Right ventricle myocardium inferior (tissue), 1 donor: ENCODE measurements around the gene CLPTM1. TPM values are rescaled to one million over a fixed set of nuclear protein-coding genes. Genes with fewer than 3 reads are reported as not detected.

Experiments used
- ATAC-seq: fragments of 200-7000 bp; cut with Tn5 transposase; one replicate; pipeline ENCODE4 v1.9.1; 2020; ENCODE audit warnings: mild to moderate bottlenecking, moderate library complexity
- DNase-seq: peaks from one replicate; pipeline ENCODE4 v3.0.0; 2021; ENCODE audit errors: missing footprints
- intact Hi-C: fragments of 100-400 bp; cut with DNase I; formaldehyde crosslinking; loops from one replicate; pipeline ENCODE4 v1.11.0; 2022
- total RNA-seq: library from RNA; stranded (reverse); fragmentation: NEBNext Ultra II Directional; extraction: Animal tissue kit (Norgen Biotek cat#: 25700); gene quantifications from one replicate; pipeline ENCODE4 v1.2.1, GENCODE V29; 2021
- donor health status: DM: no; HTN: yes; CAD: no; lungs with severe emphysema.

CLPTM1 gene
- total RNA-seq, 1 donor from 2014 or later = 90.1 TPM

- no peak for DNase-seq
- no peak for ATAC-seq
- intact Hi-C loops = loop anchor here (2.0 kb wide), 1 partner anchor 37 kb away; the partner anchor contains the start of gene RELB
Measured at GRCh38 chr19:45037393-45038169, 82.4 kb downstream of the CLPTM1 start.

DNA sequence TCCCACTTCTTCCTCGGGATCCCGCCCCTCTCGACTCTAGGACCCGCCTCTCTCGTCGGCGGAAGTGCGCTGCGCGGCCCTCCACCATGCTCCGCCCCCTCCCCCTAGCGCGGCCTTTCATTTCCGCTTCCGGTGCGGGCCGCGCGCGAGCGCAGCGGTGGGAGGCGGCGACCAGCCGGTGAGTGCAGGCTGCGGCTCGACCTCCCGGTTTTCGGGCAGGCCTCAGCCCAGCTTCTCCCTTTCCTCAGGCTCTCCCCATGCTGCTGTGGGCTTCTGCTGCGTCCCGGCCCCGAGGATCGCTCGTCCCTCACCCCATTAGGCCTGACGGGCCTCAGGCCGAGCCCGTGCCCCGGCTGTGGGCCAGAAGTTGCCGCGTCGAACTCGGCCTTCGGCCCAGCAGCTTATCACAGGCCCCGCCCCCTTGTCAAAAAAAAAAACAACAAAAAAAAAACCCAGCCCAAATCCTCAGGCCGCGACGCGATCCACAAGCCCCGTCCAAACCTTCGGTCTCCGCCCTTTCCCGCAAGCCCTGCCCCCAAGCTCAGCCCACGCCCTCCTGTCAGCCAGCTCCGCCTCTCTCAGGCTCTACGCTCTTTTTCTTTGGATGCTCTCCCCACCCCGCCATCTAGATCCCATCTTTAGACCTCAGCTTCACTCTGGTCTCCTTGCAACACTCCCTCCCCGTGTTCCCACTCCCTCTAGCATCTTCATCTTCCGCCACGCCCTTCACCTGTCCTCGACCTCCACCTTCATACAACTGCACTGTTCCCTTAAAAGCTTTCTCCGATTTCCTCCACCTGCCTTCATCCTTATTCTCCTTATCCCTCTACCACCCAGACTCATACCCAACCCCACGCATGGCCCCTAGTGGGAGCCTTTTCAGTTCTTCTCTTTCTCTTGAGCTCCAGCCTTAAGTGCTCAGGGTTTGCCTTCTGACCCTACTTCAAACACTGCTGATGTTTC is 84.0 kb downstream of the CLPTM1 start, which contains the start of gene CLASRP:
TSS of gene CLASRP (plus strand) at position 115 of the 963 bp plus-strand sequence. CDS start 1,168 bp downstream, outside the sequence.
- ATAC-seq = peak; percentile 99
- intact Hi-C loops = loop anchor here (2.0 kb wide), 1 partner anchor 38 kb away; the partner anchor contains the start of gene RELB
- DNase-seq = peak; percentile 96

DNA sequence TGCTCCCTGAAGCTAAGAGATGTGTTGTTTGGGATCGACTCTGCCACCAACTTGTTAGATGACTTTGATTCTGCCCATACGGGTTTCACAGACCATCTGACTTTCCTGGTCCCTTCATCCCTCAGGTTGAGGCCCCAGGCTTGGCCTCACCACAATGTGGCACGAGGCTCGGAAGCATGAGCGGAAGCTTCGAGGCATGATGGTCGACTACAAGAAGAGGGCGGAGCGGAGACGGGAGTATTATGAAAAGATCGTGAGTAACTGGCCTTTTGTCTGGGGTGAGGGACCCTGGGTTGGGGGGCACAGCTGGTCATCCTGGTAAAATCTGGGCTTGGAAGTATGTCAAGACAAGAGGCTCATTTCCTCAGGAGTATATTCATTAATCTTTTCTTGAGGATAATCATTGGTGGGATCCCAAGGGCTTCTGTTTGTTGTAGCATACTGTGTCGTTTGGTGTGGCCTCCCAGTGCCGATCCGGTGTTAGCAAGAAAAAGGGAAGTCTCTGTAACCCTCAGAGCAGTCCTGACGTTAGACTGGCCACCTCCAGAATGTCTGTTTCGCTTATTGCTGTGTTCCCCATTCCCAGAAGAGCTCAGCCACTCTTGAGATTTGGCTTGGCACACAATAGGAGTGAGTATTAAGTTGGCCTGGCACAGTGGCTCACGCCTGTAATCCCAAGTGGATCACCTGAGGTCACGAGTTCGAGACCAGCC is 85.0 kb downstream of the CLPTM1 start:
- ATAC-seq (no peak), DNase-seq (no peak)
- intact Hi-C loops = no loop called here

- DNase-seq (no peak), ATAC-seq (no peak)
- intact Hi-C loops = no loop called here
Measured at GRCh38 chr19:45041125-45041524, 85.9 kb downstream of the CLPTM1 start.

Other genes starting within 250 kb of the CLPTM1 start
- gene BCL3, start 206.7 kb upstream of the CLPTM1 start, total RNA-seq = 18.3 TPM
- gene CBLC, start 177.5 kb upstream of the CLPTM1 start, total RNA-seq = not detected
- gene BCAM, start 146.3 kb upstream of the CLPTM1 start, total RNA-seq = 91.9 TPM
- 41.8 TPM for gene NECTIN2, start 109.1 kb upstream of the CLPTM1 start, total RNA-seq
- gene TOMM40, start 64.1 kb upstream of the CLPTM1 start, total RNA-seq = 45.3 TPM
- 9.9 TPM for gene APOE, start 49.6 kb upstream of the CLPTM1 start, total RNA-seq
- 1.4 TPM for gene APOC1, start 40.8 kb upstream of the CLPTM1 start, total RNA-seq
- not detected for gene APOC4, start 13.1 kb upstream of the CLPTM1 start, total RNA-seq
- not detected for gene APOC2, start 9.3 kb upstream of the CLPTM1 start, total RNA-seq
- 4.2 TPM for gene RELB, start 46.1 kb downstream of the CLPTM1 start, total RNA-seq
- gene CLASRP, start 83.7 kb downstream of the CLPTM1 start, total RNA-seq = 33.4 TPM
- gene ZNF296, start 121.1 kb downstream of the CLPTM1 start, total RNA-seq = 0.19 TPM
- 15.5 TPM for gene GEMIN7, start 123.9 kb downstream of the CLPTM1 start, total RNA-seq
- 15.1 TPM for gene PPP1R37, start 137.8 kb downstream of the CLPTM1 start, total RNA-seq
- not detected for gene NKPD1, start 205.6 kb downstream of the CLPTM1 start, total RNA-seq
- gene TRAPPC6A, start 222.9 kb downstream of the CLPTM1 start, total RNA-seq = 14.2 TPM
- 5.2 TPM for gene BLOC1S3, start 223.4 kb downstream of the CLPTM1 start, total RNA-seq